ENCODE results near the gene TESK2.
A peak's percentile ranks its signal among the peaks of the same experiment; 100 is the strongest.
"Not testable (repeated sequence)": the region's sequence is repeated elsewhere in the genome, so short reads cannot be mapped to it uniquely, and the experiment has no call there.

Gene TESK2

DNA sequence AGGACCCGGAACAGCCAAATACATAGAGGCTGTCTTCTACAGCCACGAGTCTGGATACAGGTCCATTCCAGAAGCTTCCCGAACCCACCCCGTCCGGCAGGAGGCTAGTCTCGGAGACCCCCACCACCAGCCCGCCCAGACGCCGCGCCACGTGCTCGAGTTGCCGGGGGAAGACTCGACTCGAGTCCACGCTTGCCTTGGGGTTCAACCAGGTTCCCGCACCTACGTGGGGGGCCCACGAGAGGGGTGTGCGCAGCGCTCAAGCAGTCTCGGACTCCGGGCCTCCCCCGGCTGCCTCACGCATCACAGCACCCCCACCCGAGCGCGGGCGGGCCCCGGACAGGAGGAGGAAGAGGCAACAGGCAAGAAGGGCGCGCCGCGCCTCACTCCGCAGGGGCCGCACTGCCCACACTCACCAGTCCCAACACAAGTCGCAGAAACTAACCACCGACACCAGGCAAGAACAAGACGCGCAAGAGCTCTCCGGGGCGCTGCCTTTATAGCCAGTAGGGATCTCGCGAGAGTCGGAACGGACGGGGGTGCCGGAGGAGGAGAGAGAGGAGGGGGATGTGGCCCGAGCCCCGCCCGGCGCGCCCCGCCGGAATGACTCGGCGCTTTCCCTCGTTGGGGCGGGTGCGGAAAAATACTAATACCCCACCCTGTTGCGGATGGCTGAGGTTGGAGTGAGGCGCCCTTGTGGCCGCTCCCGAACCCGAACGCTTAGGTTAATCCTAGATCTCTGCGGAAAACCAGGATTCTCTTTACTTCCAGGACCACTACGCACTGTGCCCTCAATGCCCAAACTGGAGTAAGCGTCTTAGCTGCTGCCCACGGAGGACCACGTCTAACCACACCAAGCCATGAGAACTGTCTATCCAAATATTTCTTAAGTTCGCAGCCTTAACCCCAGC is 30.7 kb upstream of the TESK2 start, which contains the start of gene PRDX1:
Gene PRDX1, minus strand, starts transcription at position 472 of the 911 bp plus-strand sequence. CDS start 2,841 bp downstream, outside the sequence.
- Histone ChIP-seq H3K9me3 (replicated peaks; ENCODE audit: low read length) (no peaks in the 10 kb centered on the region), H3K4me3 (ENCODE audit: low read length) (peak within 1 kb of the TSS; percentile 97), H3K4me1 (ENCODE audit: control insufficient read depth, insufficient read depth, low read length) (peaks cover 24% of the 10 kb centered on the region), H3K36me3 (ENCODE audit: insufficient read depth, low read length) (peaks cover 11% of the 10 kb centered on the region), H3K9ac (ENCODE audit: low read depth, low read length) (peak within 1 kb of the TSS; percentile 97), H3K27me3 (ENCODE audit: control insufficient read depth, insufficient read depth, low read length) (no peaks in the 10 kb centered on the region), H3K4me2 (ENCODE audit: low read length) (peak within 1 kb of the TSS; percentile 95)

DNA sequence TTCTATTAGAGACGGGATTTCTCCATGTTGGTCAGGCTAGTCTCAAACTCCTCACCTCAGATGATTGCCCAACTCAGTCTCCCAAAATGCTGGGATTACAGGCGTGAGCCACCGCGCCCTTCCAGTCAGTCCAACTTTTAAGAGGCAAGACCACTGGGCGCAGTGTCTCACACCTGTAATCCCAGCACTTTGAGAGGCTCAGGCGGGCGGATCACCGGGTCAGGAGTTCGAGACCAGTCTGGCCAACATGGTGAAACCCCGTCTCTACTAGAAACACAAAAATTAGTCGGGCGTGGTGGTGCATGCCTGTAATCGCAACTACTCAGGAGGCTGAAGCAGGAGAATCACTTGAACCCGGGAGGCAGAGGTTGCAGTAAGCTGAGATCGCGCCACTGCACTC is 28.8 kb upstream of the TESK2 start:
- peak overlapping the region; percentile 97 for H3K4me3 ChIP-seq (ENCODE audit: low read length)

DNA sequence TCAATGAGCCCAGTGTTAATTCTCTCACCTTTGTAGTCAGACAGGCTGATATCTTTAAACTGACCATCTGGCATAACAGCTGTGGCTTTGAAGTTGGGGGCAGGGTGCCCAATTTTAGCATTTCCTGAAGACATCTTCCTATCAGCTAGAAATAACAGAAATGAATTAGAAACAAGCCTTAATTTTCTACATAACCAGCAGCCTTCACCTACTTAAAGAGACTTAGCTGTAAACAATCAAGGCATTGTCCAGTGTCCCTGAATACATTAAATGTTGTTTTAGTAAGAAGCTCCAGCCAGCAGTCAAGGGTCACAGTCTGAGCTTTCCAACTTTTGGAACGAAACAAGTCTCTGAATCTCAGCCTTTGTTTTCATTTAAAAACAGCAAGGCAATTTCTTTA is 27.9 kb upstream of the TESK2 start:
- Histone ChIP-seq H3K9me3 (replicated peaks; ENCODE audit: low read length) (no peaks in the 10 kb centered on the region), H3K4me1 (ENCODE audit: control insufficient read depth, insufficient read depth, low read length) (peaks cover 31% of the 10 kb centered on the region), H3K36me3 (ENCODE audit: insufficient read depth, low read length) (peaks cover 36% of the 10 kb centered on the region), H3K27me3 (ENCODE audit: control insufficient read depth, insufficient read depth, low read length) (no peaks in the 10 kb centered on the region), H3K4me3 (ENCODE audit: low read length) (peak overlapping the region; percentile 97), H3K4me2 (ENCODE audit: low read length) (peak overlapping the region; percentile 95), H3K9ac (ENCODE audit: low read depth, low read length) (peak overlapping the region; percentile 54)

More for the DNA sequence above, 28.8 kb upstream of the TESK2 start:
- not testable (repeated sequence) for H3K27me3 ChIP-seq (ENCODE audit: control insufficient read depth, insufficient read depth, low read length); H3K9me3 ChIP-seq (replicated peaks; ENCODE audit: low read length)
- Histone ChIP-seq H3K36me3 (ENCODE audit: insufficient read depth, low read length) (peaks cover 28% of the 10 kb centered on the region), H3K9ac (ENCODE audit: low read depth, low read length) (peak overlapping the region; percentile 54), H3K4me2 (ENCODE audit: low read length) (peak overlapping the region; percentile 95), H3K4me1 (ENCODE audit: control insufficient read depth, insufficient read depth, low read length) (peaks cover 24% of the 10 kb centered on the region)

DNA sequence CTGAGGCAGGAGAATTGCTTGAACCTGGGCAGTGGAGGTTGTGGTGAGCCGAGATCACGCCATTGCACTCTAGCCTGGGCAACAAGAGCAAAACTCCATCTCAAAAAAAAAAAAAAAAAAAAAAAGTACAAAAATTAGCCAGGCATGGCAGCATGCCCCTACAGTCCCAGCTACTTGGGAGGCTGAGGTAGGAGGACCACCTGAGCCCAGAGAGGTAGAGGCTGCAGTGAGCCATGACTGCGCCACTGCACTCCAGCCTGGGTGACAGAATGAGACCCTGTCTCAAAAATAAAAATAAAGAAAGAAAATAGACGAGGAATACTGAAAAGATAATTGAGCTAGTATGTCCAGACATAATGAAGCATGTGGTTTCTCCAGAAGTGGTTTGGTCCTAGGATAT is 27.4 kb upstream of the TESK2 start:
- Histone ChIP-seq H3K4me1 (ENCODE audit: control insufficient read depth, insufficient read depth, low read length) (peaks cover 34% of the 10 kb centered on the region), H3K36me3 (ENCODE audit: insufficient read depth, low read length) (peaks cover 42% of the 10 kb centered on the region), H3K4me2 (ENCODE audit: low read length) (peak overlapping the region; percentile 95), H3K4me3 (ENCODE audit: low read length) (peak overlapping the region; percentile 97)
- H3K9me3 ChIP-seq (replicated peaks; ENCODE audit: low read length); H3K27me3 ChIP-seq (ENCODE audit: control insufficient read depth, insufficient read depth, low read length); H3K9ac ChIP-seq (ENCODE audit: low read depth, low read length): not testable (repeated sequence)

DNA sequence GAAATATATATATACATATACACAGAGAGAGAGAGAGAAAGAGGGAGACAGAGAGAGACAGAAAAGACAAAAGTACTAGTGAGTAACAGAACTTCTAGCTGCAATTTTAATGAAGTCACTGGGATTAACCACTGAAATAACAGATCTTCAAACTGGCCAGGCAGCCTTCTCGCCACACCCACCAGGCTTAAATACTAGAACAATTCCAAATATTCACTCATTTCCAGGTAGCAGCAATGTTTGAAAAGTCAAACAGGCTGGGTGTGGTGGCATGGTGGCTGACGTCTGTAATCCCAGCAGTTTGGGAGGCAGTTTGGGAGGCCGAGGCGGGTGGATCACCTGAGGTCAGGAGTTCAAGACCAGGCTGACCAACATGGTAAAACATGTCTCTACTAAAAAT is 25.5 kb upstream of the TESK2 start:
- Histone ChIP-seq H3K36me3 (ENCODE audit: insufficient read depth, low read length) (peaks cover 57% of the 10 kb centered on the region), H3K4me2 (ENCODE audit: low read length) (no peak overlapping the region), H3K4me1 (ENCODE audit: control insufficient read depth, insufficient read depth, low read length) (peaks cover 26% of the 10 kb centered on the region), H3K27me3 (ENCODE audit: control insufficient read depth, insufficient read depth, low read length) (no peaks in the 10 kb centered on the region), H3K9ac (ENCODE audit: low read depth, low read length) (peak overlapping the region; percentile 26), H3K4me3 (ENCODE audit: low read length) (no peak overlapping the region), H3K9me3 (replicated peaks; ENCODE audit: low read length) (no peaks in the 10 kb centered on the region)

DNA sequence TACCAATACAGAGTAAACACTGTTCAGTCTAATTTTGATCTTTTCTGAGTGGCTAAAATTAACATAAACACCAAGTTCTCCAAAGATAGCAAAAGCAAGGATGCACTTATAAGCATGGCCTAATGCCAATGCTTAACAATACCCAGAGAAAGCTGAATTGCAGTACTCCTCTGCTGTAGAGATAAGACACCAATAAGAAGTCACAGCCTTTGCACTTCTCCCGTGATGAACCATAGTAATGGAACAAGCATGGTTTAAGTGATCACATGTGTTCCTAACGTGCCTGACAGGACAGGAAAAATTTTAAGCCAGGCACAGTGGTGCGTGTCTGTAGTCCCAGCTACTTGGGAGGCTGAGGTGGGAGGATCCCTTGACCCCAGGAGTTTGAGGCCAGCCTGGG is 25.1 kb upstream of the TESK2 start:
- Histone ChIP-seq H3K9ac (ENCODE audit: low read depth, low read length) (no peak overlapping the region), H3K4me3 (ENCODE audit: low read length) (no peak overlapping the region), H3K36me3 (ENCODE audit: insufficient read depth, low read length) (peaks cover 62% of the 10 kb centered on the region), H3K9me3 (replicated peaks; ENCODE audit: low read length) (no peaks in the 10 kb centered on the region), H3K4me1 (ENCODE audit: control insufficient read depth, insufficient read depth, low read length) (peaks cover 26% of the 10 kb centered on the region), H3K4me2 (ENCODE audit: low read length) (no peak overlapping the region), H3K27me3 (ENCODE audit: control insufficient read depth, insufficient read depth, low read length) (no peaks in the 10 kb centered on the region)

DNA sequence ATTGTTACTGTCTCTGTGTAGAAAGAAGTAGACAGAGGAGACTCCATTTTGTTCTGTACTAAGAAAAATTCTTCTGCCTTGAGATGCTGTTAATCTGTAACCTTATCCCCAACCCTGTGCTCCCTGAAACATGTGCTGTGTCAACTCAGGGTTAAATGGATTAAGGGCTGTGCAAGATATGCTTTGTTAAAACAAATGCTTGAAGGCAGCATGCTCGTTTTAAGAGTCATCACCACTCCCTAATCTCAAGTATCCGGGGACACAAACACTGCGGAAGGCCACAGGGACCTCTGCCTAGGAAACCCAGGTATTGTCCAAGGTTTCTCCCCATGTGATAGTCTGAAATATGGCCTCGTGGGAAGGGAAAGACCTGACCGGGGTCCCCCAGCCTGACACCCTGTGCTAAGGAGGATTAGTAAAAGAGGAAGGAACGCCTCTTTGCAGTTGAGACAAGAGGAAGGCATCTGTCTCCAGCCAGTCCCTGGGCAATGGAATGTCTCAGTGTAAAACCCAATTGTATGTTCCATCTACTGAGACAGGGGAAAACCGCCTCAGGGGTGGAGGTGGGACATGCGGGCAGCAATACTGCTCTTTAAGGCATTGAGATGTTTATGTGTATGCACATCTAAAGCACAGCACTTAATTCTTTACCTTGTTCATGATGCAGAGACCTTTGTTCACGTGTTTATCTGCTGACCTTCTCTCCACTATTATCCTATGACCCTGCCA is 22.7 kb upstream of the TESK2 start:
- not testable (repeated sequence) for H3K4me3 ChIP-seq (ENCODE audit: low read length); H3K4me2 ChIP-seq (ENCODE audit: low read length); H3K27me3 ChIP-seq (ENCODE audit: control insufficient read depth, insufficient read depth, low read length); H3K9ac ChIP-seq (ENCODE audit: low read depth, low read length); H3K9me3 ChIP-seq (replicated peaks; ENCODE audit: low read length)
- H3K4me1 ChIP-seq (ENCODE audit: control insufficient read depth, insufficient read depth, low read length), result peaks cover 15% of the 10 kb centered on the region
- peaks cover 81% of the 10 kb centered on the region for H3K36me3 ChIP-seq (ENCODE audit: insufficient read depth, low read length)

DNA sequence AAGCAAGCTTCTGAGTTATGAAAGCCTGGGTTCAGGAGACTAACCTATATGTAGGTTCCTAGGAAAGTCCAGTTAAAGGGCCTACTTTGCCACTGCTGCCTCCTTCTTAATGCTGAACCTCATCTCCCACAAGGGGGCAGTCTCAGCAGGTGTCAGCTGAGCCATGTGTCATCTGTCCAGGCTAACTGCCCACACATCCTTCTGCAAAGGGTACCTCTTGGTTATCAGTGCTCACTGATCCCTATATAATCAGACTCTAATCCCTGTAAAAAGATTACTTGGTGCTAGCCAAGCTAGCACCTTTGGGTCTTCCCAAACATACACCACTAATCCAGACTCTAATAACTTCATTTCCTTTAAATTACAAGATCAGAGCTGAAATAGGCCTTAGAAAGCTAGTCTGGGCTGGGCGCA is 21.7 kb upstream of the TESK2 start:
- Histone ChIP-seq H3K4me2 (ENCODE audit: low read length) (no peak overlapping the region), H3K4me3 (ENCODE audit: low read length) (no peak overlapping the region), H3K9ac (ENCODE audit: low read depth, low read length) (no peak overlapping the region), H3K4me1 (ENCODE audit: control insufficient read depth, insufficient read depth, low read length) (peaks cover 13% of the 10 kb centered on the region), H3K36me3 (ENCODE audit: insufficient read depth, low read length) (peaks cover 85% of the 10 kb centered on the region), H3K27me3 (ENCODE audit: control insufficient read depth, insufficient read depth, low read length) (no peaks in the 10 kb centered on the region), H3K9me3 (replicated peaks; ENCODE audit: low read length) (no peaks in the 10 kb centered on the region)

DNA sequence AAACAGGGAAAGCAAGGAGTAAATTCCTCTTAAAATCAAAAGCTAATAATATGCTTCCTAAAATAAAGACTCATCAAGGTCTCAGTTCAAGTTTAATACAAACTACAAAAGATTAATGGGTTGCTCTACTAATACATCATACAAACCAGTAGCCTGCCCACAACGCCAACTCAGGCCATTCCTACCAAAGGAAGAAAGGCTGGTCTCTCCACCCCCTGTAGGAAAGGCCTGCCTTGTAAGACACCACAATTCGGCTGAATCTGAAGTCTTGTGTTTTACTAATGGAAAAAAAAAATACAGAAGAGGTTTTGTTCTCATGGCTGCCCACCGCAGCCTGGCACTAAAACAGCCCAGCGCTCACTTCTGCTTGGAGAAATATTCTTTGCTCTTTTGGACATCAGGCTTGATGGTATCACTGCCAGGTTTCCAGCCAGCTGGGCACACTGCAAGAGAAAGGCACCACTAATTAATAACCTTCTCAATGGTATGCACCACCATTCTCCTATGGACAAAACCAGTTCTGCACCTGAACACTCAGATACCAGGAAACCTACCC is 20.1 kb upstream of the TESK2 start:
- no peak overlapping the region for H3K4me2 ChIP-seq (ENCODE audit: low read length)
- no peak overlapping the region for H3K4me3 ChIP-seq (ENCODE audit: low read length)
- H3K36me3 ChIP-seq (ENCODE audit: insufficient read depth, low read length), result peaks cover 72% of the 10 kb centered on the region
- H3K9me3 ChIP-seq (replicated peaks; ENCODE audit: low read length), result no peaks in the 10 kb centered on the region
- H3K27me3 ChIP-seq (ENCODE audit: control insufficient read depth, insufficient read depth, low read length), result no peaks in the 10 kb centered on the region
- no peak overlapping the region for H3K9ac ChIP-seq (ENCODE audit: low read depth, low read length)
- peaks cover 13% of the 10 kb centered on the region for H3K4me1 ChIP-seq (ENCODE audit: control insufficient read depth, insufficient read depth, low read length)

DNA sequence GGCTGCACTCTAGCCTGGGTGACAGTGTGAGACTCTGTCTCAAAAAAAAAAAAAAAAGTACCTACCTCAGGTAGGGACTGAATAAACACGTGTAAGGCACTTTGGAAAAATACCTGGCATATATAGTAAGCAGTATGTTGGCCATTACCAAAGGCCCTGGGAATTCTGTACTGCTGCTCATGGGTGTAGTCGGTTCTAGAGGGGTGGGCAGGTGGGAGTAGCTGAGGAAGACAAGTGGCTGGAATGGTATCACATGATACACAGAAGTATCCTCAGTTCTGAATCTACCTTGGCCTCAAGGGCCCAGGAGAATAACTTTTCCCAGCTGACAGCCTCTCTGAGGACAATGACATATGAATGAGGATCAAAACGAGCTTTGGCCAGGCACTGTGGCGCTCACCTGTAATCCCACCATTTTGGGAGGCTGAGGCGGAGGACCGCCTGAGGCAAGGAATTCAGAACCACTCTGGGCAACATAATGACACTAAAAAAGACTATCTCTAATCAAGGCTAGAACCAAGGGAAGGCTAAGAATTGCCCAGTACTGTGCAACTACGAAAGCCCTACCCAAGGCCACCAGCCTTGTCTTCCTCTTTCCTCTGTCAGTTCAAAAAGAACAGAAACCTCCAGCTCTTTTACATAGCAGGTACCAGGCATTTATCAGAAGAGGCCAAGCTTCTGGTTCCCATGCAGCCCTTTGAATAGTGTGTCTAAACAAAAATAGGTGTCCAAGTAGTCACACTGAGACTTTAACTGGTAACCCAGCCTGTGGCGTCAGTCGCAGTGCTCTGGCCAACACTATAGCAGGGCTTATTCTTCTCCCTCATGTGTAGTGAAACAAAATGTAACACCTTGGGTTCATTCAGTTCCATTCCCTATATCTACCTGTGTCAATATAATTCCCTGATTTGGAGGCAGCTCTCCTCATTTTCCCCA is 19.3 kb upstream of the TESK2 start:
- H3K4me1 ChIP-seq (ENCODE audit: control insufficient read depth, insufficient read depth, low read length), result peaks cover 13% of the 10 kb centered on the region
- no peaks in the 10 kb centered on the region for H3K9me3 ChIP-seq (replicated peaks; ENCODE audit: low read length)
- H3K4me3 ChIP-seq (ENCODE audit: low read length), result no peak overlapping the region
- peaks cover 66% of the 10 kb centered on the region for H3K36me3 ChIP-seq (ENCODE audit: insufficient read depth, low read length)
- H3K9ac ChIP-seq (ENCODE audit: low read depth, low read length), result no peak overlapping the region
- H3K27me3 ChIP-seq (ENCODE audit: control insufficient read depth, insufficient read depth, low read length), result no peaks in the 10 kb centered on the region
- H3K4me2 ChIP-seq (ENCODE audit: low read length), result no peak overlapping the region
